Colon (tissue), 2 donors: ENCODE measurements around the gene SELENOS.
"Not testable (repeated sequence)": the region's sequence is repeated elsewhere in the genome, so short reads cannot be mapped to it uniquely, and the experiment has no call there.

Source experiments
- FAIRE-seq: peaks from 2 replicates; lab custom pipeline; 2012; peaks lifted over from hg19 to GRCh38; lab: Jason Lieb, UNC
- donor health status: control.
- donor health status: control.

SELENOS gene

GRCh38 chr15:101309436-101310160 is 32.3 kb upstream of the SELENOS start:
- no peak for FAIRE-seq

GRCh38 chr15:101308604-101309435 is 31.5 kb upstream of the SELENOS start:
- no peak for FAIRE-seq

GRCh38 chr15:101307897-101308603 is 30.8 kb upstream of the SELENOS start:
- no peak for FAIRE-seq

DNA sequence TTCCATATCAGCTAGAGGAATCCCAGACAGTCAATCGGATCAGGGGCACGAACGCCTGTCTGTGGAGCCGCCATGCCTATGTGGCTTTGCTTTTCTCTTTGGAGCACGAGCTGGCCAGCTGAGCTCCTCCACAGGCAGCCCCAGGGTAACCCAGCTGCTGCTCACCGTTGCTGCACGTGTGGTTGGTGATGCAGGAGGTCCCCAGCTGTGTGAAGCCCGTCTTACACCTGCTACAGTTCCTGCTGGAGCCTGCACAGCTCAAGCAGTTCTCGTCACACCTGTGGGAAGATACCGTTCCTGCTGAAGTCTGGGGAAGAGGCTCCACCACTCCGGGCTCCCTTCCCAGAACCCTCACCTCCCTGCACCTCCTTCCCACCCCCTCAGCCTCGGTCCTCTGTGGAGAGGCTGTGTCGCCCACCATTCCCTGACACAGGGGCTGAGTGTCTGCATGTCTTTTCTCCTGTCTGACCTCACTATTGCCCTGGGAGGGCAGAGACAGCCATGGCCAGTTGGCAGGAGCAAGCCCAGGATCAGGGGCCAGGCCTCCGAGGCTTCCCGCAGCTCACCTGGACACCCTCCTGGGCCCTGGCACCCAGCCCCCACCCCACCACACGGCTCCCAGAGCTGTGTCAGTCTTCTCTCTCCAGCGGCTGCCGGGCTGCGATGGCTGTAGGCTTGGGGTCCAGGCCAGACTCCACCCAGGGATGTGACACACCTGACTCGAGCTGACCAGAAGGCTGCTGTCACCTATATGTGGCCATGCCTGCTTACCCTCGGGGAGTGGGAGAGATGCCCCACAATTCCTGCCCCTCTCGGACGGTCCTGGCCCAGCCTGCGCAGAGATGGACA is 30.0 kb upstream of the SELENOS start:
- FAIRE-seq: no peak

DNA sequence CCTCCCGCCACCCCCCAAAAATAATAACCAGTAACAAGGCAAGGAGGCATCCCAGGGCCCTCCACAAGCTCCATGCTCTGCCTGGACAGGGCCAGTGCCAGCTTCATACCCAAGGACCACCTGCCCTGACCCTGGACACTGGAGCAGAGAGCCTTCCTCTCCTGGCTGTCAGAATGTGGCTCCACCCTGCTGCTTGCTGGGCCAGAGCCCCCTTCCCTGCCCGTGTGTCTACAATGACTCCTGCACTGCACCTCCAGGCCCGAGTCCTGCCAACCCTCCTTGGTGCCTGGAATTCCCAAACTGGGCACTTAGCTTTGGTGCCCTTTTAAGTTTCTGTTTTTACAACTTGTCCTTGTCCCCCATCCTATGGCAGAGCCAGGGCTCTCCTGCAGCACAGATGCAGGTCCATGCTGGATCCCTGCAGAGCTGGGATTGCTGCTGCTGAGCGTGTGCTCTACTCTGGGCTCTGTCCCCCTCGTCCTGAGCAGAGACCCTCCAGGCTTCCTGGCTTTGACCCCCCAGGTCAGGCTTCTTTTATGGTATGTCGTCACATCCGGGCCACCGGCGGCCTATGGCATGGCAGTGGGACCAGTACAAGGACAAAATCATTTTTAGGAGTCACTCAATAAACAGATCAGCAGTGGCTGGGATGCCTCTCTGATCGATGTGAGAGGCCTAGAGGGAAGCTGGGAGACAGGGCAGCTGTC is 29.2 kb upstream of the SELENOS start:
- FAIRE-seq: no peak

GRCh38 chr15:101305820-101306255 is 28.6 kb upstream of the SELENOS start:
- no peak for FAIRE-seq

- FAIRE-seq: no peak
Measured at GRCh38 chr15:101303408-101303807, 26.1 kb upstream of the SELENOS start.

GRCh38 chr15:101296418-101297405 is 19.4 kb upstream of the SELENOS start:
- no peak for FAIRE-seq

DNA sequence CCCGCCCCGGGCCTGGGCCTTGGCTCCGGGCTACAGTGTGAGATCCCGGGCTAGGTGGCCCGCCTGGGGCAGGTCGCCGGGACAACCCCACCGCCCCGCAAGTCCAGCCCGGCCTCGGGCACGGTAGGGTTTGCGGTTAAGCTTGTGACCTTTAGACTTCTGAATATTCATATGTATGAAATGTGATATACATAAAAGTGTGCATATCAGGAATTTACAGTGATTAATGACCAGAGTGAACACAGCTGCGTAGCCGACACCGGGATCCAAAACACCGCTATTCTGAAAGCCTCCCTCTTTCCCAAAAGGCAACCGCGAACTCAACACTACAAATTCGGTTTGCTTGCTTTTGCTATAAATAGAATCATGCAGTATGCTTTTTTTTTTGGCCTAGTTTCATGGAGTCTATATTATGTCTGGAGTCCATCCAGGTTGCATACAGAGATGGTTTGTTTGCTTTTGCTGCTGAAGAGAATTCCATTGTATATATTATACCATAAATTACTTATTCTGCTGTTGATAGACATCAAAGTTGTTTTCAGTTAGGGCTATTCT is 18.4 kb upstream of the SELENOS start:
- FAIRE-seq: no peak

DNA sequence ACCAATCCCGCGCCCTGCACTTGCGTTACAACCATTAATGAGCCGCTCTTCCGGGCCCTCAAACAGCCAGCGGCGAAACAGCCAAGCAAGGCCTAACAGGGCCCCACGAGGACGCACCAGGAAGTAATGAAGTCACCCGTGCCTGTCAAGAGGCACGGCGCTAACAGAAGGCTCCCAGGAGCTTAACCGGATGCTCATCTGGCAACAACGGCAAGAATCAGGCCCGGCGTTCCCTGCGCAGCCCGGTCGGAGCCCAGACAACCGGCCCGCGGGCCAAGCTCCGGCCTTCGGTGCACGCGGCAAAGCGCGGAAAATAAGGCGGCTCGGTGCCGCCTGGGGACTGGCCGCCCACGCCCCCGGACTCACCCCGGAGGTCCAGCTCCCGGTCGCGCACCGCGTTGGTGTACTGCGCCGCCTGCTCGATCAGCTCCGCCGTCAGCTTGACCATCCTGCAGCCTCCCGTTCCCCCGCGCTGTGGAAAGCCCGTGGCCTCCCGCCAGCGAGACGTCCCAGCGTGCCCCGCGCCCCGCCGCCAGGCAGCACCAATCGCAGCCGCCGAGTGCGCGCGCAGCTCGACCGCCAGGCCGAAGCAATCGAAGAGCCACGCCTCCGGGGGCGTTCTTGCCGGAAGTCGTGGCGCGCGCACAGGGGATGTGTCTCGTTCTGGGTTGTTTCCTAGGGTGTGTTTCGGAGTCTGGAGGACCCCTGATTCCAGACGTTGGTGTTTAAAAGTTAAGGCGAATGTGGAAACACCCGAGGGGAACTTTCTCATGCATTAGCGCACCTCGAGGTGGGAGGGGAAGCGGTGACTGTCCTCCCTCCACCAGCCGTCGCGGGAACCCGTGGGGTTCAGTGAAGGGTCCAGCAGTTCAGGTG is 17.7 kb upstream of the SELENOS start, which contains the start of gene SNRPA1:
Gene SNRPA1 (minus strand): TSS at position 518 of the 876 bp plus-strand sequence. CDS start 70 bp downstream, at position 448.
- FAIRE-seq: no peak

DNA sequence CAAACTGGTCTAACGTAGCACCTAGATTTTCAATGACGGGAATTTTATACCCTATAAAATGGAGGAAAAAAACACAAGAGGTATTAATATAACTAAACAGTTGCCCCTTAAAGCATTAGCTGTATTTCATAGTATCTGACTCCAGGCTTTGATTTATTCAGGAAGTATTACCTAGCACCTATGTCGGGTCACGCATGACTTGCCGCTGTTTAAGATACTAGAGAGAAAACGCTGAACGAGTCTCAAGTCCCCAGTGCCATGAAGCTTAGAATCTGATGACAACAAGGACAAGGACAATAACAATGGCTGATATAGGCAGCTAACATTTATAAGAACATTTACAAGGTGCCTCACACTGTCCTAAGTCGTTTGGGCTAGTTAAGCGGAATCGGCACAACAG is 15.8 kb upstream of the SELENOS start:
- no peak for FAIRE-seq

DNA sequence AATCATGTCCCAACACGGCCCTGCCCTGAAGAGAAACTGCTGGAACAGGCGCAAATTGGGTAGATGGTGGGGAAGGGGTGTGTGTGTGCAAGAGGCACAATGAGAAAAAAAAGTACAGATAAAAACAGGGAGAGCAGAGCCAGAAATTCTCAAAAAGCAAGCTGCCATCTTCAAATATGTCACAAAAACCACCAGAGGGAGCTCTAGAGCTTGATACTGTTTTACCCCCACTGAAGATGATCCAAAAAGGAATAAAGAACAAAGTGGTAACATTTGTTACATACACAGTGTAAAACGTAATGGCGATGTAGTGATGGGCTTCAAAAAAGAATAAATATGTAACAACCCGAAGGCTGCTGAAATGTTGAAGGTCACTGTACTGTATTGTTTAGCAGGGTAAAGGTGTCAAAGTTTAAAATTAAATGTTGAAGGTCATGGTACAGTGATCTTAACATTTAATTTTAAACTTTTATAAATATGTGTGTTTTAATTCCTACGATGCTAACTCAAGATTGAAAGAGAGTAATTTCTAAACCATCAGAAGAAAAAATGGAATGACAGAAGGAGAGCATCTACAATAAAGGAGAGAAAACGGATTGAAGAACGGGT is 11.7 kb upstream of the SELENOS start:
- no peak for FAIRE-seq

DNA sequence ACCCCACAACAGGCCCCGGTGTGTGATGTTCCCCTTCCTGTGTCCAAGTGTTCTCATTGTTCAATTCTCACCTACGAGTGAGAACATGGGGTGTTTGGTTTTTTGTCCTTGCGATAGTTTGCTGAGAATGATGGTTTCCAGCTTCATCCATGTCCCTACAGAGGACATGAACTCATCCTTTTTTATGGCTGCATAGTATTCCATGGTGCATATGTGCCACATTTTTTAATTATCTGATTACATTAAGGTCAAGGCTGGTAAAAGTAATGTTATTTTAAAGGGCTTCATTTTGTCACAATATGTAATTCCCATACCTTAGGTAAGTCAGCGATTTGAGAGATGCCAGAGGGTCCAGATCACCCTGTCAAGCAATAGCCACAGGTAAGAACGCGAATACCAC is 10.1 kb upstream of the SELENOS start:
- FAIRE-seq: not testable (repeated sequence)

- FAIRE-seq: no peak
Measured at GRCh38 chr15:101286471-101287114, 9.3 kb upstream of the SELENOS start.

DNA sequence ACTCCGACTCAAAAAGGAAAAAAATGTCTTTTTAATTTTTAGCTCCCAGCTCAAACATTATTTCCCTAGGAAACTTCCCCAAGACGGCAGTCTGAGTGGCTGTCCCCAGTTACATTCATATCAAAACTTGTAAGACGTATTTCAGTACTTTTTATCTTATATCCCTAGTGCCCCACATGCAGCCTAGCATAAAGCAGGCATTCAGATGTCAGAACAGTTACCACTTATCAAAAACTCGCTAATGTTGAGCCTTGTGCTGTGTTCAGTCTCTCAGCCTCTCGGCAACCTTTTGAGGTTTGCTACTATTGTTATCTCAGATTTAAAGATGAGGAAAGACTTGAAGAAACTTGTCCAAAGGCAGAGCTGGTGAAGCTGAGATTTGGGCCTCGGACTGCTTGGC is 6.6 kb upstream of the SELENOS start:
- FAIRE-seq: no peak

GRCh38 chr15:101280007-101280406 is 2.7 kb upstream of the SELENOS start:
- no peak for FAIRE-seq

DNA sequence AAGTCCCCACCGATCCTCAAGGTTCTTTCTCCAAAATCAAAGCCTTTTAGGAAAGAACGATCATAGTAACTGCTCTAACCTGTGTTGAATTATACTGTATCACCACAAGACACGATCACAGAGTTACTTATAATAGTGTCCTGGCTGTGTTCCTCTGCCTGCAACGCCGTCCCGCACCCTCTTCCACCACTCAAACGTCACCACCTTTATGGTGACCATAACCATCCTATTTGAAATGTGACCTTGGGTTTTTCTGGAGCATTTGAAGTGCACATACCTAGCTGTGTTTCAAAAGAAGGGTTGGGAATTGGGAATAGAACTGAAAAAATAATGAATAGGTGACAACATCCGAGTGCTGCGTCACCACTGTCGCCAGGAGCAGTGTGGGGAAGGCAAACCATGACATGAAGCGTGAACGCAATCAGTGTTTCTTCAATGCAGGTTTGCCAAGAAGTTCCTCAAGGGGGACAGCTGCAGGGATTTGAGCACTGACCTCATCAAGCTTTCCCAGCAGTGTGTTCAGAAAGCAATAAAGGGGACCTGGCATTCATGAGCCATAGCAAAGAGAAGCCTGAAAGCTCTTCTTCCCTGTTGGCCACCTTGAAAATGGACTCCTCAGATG is 769 bp upstream of the SELENOS start:
- no peak for FAIRE-seq
